Smooth muscle cell (in vitro differentiated cells): ENCODE data around the gene DYNLRB1. TPM values are rescaled to one million over a fixed set of nuclear protein-coding genes. Genes with fewer than 3 reads are reported as not detected.

ENCODE experiments used
- DNase-seq: peaks from one replicate; lab custom pipeline; 2025; ENCODE audit not compliant: unreplicated experiment; lab: John Stamatoyannopoulos, UW
- H2AFZ ChIP-seq: fragments of 200-600 bp; sonication (generic); 2 replicates; pipeline ENCODE4 v1.6.0; 2016; ENCODE audit warnings: antibody characterized with exemption, low read depth, mild to moderate bottlenecking
- H3F3A ChIP-seq: fragments of 200-600 bp; sonication (generic); 2 replicates; pipeline ENCODE4 v1.6.0; 2017; ENCODE audit warnings: antibody characterized with exemption, low read depth
- H3K27ac ChIP-seq: fragments of 200-600 bp; sonication (generic); 2 replicates; pipeline ENCODE4 v1.5.1; 2016; ENCODE audit warnings: low read depth, mild to moderate bottlenecking
- H3K27me3 ChIP-seq: fragments of 200-600 bp; sonication (generic); 2 replicates; pipeline ENCODE4 v1.6.1; 2016; ENCODE audit warnings: low read depth, mild to moderate bottlenecking
- H3K36me3 ChIP-seq: fragments of 200-600 bp; sonication (generic); 2 replicates; pipeline ENCODE4 v1.5.1; 2016; ENCODE audit warnings: low read depth
- H3K4me1 ChIP-seq: fragments of 200-600 bp; sonication (generic); 2 replicates; pipeline ENCODE4 v1.5.1; 2016; ENCODE audit warnings: low read depth
- H3K4me2 ChIP-seq: fragments of 200-600 bp; sonication (generic); 2 replicates; pipeline ENCODE4 v1.6.0; 2016; ENCODE audit warnings: mild to moderate bottlenecking
- H3K4me3 ChIP-seq: fragments of 200-600 bp; sonication (generic); 2 replicates; pipeline ENCODE4 v1.5.1; 2016; ENCODE audit warnings: mild to moderate bottlenecking
- H3K79me2 ChIP-seq: fragments of 200-600 bp; sonication (generic); 2 replicates; pipeline ENCODE4 v1.6.0; 2016; ENCODE audit warnings: low read depth, mild to moderate bottlenecking
- H3K9ac ChIP-seq: fragments of 200-600 bp; sonication (generic); 2 replicates; pipeline ENCODE4 v1.6.0; 2016; ENCODE audit warnings: low read depth
- H3K9me3 ChIP-seq: fragments of 200-600 bp; sonication (generic); replicated peaks from 2 replicates; pipeline ENCODE4 v1.5.1; 2016; ENCODE audit warnings: low read depth
- H4K20me1 ChIP-seq: fragments of 200-600 bp; sonication (generic); 2 replicates; pipeline ENCODE4 v1.6.0; 2016; ENCODE audit warnings: low read depth
- CTCF ChIP-seq: fragments of 200-600 bp; sonication (generic); IDR thresholded peaks from 2 replicates; pipeline ENCODE4 v1.5.1; 2017; ENCODE audit warnings: borderline replicate concordance, mild to moderate bottlenecking, antibody characterized with exemption; ENCODE audit not compliant: insufficient read depth, poor library complexity, severe bottlenecking
- WGBS: methylation state at CpG from one replicate; pipeline ENCODE4 v1.1.7; 2016; ENCODE audit warnings: low lambda C conversion rate; 5-methylcytosine and 5-hydroxymethylcytosine counted together
- polyA plus RNA-seq: library from polyadenylated mRNA; unstranded; fragments of >200 nt; fragmentation: Nextera tagmentation; extraction: Ambion mirVana; gene quantifications from 2 replicates; pipeline ENCODE4 v1.2.1, GENCODE V29; 2016
- total RNA-seq: library from RNA; depleted of rRNA; stranded (reverse); fragments of >200 nt; gene quantifications from 2 replicates; pipeline ENCODE4 v1.2.3, GENCODE V29; 2014

The DYNLRB1 gene
- total and polyA plus RNA-seq, 2 experiments from 2014 or later = 202 to 224 TPM

- H3K36me3 ChIP-seq = no peaks in the 10 kb centered on the region
- no peak overlapping the region for H2AFZ ChIP-seq
- H3K4me1 ChIP-seq = peaks cover 6% of the 10 kb centered on the region
- DNase-seq = no peak
- 85% methylated on average over 2 of the region's 2 CpGs for WGBS
- H3K9me3 ChIP-seq = no peaks in the 10 kb centered on the region
- TF ChIP-seq CTCF = no peak
- peaks cover 5% of the 10 kb centered on the region for H3F3A ChIP-seq
- no peak overlapping the region for H3K4me2 ChIP-seq
- H3K27ac ChIP-seq = no peak overlapping the region
- H3K4me3 ChIP-seq = no peak overlapping the region
- no peak overlapping the region for H3K9ac ChIP-seq
- no peaks in the 10 kb centered on the region for H3K27me3 ChIP-seq
- no peaks in the 10 kb centered on the region for H3K79me2 ChIP-seq
- H4K20me1 ChIP-seq = no peaks in the 10 kb centered on the region
These were observed 61.8 kb downstream of the DYNLRB1 start for GRCh38 chr20:34578025-34578424.

- Histone ChIP-seq H3K36me3 (no peaks in the 10 kb centered on the region), H3F3A (peaks cover 5% of the 10 kb centered on the region), H3K27ac (no peak overlapping the region), H3K4me1 (peaks cover 6% of the 10 kb centered on the region), H3K27me3 (no peaks in the 10 kb centered on the region), H2AFZ (no peak overlapping the region), H3K9me3 (no peaks in the 10 kb centered on the region), H3K9ac (no peak overlapping the region), H3K4me3 (no peak overlapping the region), H4K20me1 (no peaks in the 10 kb centered on the region), H3K79me2 (no peaks in the 10 kb centered on the region), H3K4me2 (no peak overlapping the region)
- no peak for DNase-seq
- no peak for TF ChIP-seq CTCF
- 94% methylated on average over 6 of the region's 6 CpGs for WGBS
These were observed 62.3 kb downstream of the DYNLRB1 start for GRCh38 chr20:34578521-34578920.

DNA sequence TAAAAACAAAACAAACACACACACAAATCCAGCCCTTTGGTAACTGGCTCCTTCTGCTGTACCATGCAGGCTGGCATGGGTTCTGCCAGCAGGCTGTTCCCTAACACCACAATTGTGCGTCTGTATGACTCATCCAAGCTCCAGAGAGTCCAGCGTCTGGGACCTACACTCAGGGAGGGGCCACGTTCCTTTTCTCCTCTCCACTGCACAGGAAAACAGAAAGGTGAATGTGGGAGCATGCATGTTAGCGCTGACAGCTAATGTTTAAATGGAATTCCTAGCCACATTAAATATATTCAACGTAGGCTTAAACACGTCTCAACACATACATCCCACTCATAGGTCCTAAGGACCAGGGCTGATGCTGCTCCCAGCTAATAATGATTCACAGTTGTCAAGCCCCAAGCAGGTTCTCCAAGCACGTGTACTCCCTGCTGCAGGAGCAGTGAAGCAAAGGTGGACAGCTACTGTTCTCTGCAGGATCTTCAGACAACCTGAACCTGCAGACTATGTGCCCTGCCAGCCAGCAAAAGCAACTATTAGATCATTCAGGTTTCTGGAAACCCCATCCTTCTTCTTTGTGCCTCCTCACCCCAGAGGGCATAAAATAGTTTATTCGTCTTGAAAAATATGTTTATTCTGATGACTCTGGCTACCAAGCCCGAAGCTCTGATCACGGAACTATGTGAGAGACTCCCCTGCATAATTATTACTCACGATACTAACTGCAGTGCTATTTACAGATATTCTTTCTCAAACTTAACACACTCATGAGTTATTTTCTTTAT lies 63.2 kb downstream of the DYNLRB1 start:
- H3K4me3 ChIP-seq = no peak overlapping the region
- H2AFZ ChIP-seq = no peak overlapping the region
- H3K36me3 ChIP-seq = no peaks in the 10 kb centered on the region
- no peaks in the 10 kb centered on the region for H4K20me1 ChIP-seq
- WGBS = 63% methylated on average over 11 of the region's 11 CpGs
- DNase-seq = no peak
- H3K27ac ChIP-seq = no peak overlapping the region
- H3K9me3 ChIP-seq = no peaks in the 10 kb centered on the region
- H3K9ac ChIP-seq = no peak overlapping the region
- no peak overlapping the region for H3K4me2 ChIP-seq
- H3K79me2 ChIP-seq = no peaks in the 10 kb centered on the region
- H3K27me3 ChIP-seq = no peaks in the 10 kb centered on the region
- peaks cover 5% of the 10 kb centered on the region for H3F3A ChIP-seq
- peak; percentile 67 for TF ChIP-seq CTCF
- H3K4me1 ChIP-seq = peaks cover 6% of the 10 kb centered on the region
